AG09319 (cell line): ENCODE measurements around the gene DEFB119.
"Not testable (repeated sequence)": the region's sequence is repeated elsewhere in the genome, so short reads cannot be mapped to it uniquely, and the experiment has no call there.

ENCODE experiments used
- DNase-seq: peaks from one replicate; pipeline ENCODE4 v3.0.0-alpha.2; 2010; ENCODE audit warnings: low read depth; ENCODE audit errors: extremely low read depth
- CTCF ChIP-seq: IDR thresholded peaks from 2 replicates; pipeline ENCODE4 v1.5.1; 2011; ENCODE audit warnings: low read depth, mild to moderate bottlenecking, inconsistent platforms, low read length, moderate library complexity

Gene DEFB119

GRCh38 chr20:31410011-31410410, 19.6 kb upstream of the DEFB119 start:
- TF ChIP-seq CTCF, result no peak
- no peak for DNase-seq

- no peak for TF ChIP-seq CTCF
- no peak for DNase-seq
Observed at GRCh38 chr20:31406115-31406514, 15.7 kb upstream of the DEFB119 start, which contains the start of gene DEFB121. Gene DEFB121, minus strand, starts transcription at chr20:31406215. Its CDS starts 63 bp downstream, at chr20:31406152.

- DNase-seq, result no peak
- no peak for TF ChIP-seq CTCF
Observed at GRCh38 chr20:31403886-31404285, 13.5 kb upstream of the DEFB119 start.

- DNase-seq, result no peak
- no peak for TF ChIP-seq CTCF
Observed at GRCh38 chr20:31394900-31395299, 4.5 kb upstream of the DEFB119 start.

GRCh38 chr20:31392836-31393235, 2.4 kb upstream of the DEFB119 start:
- no peak for TF ChIP-seq CTCF
- no peak for DNase-seq

GRCh38 chr20:31374346-31374745, 16.0 kb downstream of the DEFB119 start:
- TF ChIP-seq CTCF, result no peak
- no peak for DNase-seq

- no peak for DNase-seq
- TF ChIP-seq CTCF, result no peak
Observed at GRCh38 chr20:31368301-31368700, 22.1 kb downstream of the DEFB119 start, which contains the start of gene DEFB118. Gene DEFB118, plus strand, starts transcription at chr20:31368601. Its CDS starts 50 bp downstream, at chr20:31368651.

GRCh38 chr20:31364272-31364671, 26.1 kb downstream of the DEFB119 start:
- DNase-seq, result not testable (repeated sequence)
